GM18873 (cell line): Measurements from ENCODE around the gene PIWIL4.
"Not testable (repeated sequence)": the region's sequence is repeated elsewhere in the genome, so short reads cannot be mapped to it uniquely, and the experiment has no call there.

ENCODE experiments used
- ATAC-seq: cut with Tn5 transposase; IDR thresholded peaks from one replicate; pipeline ENCODE4 v1.9.1; 2021; ENCODE audit warnings: mild to moderate bottlenecking, moderate library complexity, moderate number of reproducible peaks; ENCODE audit not compliant: unreplicated experiment, low FRiP score

The PIWIL4 gene

DNA sequence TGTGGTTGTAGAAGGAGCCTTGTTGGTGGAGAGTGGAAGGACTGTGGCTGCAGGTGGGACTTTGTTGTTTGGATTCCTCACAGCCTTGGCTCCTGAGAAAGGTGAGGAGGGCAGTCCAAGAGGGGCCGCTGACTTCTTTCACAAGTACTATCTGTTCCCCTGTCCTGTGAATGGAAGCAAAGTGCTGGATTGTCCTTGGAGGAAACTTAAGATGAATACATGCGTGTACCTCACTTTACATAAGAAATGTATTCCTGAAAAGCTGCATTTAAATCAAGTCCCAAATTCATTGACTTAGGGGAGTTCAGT is 21.1 kb upstream of the PIWIL4 start:
- no peak for ATAC-seq

DNA sequence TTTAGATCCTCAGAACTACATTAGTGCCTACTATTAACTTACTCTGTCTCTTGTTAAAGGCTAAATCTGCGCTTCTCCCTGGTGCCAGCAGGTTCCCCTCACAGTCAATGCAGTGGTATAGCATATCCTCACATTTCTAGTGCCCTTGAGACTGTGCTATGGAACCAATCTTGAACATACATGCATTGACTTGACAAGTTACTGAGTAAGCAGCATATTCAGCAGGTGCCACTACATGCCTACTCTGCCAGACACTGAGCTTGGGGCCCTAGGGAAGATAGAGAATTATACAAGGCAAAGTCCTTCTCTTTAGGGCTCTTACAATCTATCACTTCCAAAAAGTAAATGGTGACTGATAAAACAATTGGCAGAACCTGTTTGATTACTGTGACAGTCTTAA is 20.3 kb upstream of the PIWIL4 start:
- ATAC-seq, result no peak

- ATAC-seq, result no peak
These were observed 18.0 kb upstream of the PIWIL4 start for GRCh38 chr11:94549146-94549545.

DNA sequence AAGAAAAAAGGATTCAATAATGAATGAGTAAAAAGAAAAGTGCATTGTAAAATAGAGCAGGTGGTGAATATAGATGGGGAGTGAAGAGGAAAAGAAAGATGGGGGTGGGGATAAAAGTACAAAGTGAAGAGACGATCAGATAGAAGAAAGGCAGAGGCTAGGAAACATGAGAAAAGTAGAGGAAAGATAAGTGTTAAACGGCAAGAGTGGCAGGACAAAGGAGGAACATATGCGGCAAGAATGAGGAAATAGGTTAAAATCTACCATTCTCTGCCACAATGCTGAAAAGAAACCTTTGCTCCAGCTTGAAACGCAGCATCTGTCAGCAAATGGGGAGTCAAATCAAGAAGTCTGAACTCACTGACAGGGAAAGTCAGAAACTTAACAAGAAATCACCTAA is 16.7 kb upstream of the PIWIL4 start:
- no peak for ATAC-seq

- no peak for ATAC-seq
These were observed 13.2 kb upstream of the PIWIL4 start for GRCh38 chr11:94553938-94554337.

GRCh38 chr11:94555752-94556329 is 11.3 kb upstream of the PIWIL4 start:
- ATAC-seq, result not testable (repeated sequence)

DNA sequence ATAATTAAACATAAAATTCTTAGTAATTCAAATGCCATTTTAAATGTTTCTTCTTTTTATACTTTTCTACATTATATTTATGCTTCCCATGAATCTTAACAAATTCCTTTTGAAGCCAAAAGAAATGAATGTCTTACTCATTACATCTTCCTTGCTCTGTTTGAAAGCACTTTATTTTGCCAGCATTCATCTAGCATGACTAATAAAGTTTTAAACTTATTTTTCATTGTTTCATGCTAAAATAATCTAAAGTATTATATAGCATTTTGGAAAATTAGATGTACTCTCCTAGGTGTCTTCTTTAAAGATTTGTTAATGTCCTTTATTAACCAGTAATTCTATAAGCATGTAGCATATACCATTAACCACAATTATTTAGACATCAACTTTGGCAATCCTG is 9.7 kb upstream of the PIWIL4 start:
- ATAC-seq, result no peak

GRCh38 chr11:94557992-94558391 is 9.2 kb upstream of the PIWIL4 start:
- no peak for ATAC-seq

DNA sequence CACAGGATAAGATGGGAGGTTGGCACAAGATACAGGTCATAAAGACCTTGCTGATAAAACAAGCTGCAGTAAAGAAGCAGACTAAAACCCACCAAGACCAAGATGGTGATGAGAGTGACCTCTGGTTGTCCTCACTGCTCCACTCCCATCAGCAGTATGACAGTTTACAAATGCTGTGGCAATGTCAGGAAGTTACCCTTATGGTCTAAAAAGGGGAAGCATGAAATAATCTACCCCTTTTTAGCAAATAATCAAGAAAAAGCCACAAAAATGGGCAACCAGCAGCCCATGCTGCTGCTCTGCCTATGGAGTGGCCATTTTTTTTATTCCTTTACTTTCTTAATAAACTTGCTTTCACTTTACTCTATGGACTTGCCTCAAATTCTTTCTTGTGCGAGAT is 8.7 kb upstream of the PIWIL4 start:
- ATAC-seq, result no peak

GRCh38 chr11:94558932-94559331 is 8.2 kb upstream of the PIWIL4 start:
- no peak for ATAC-seq

GRCh38 chr11:94559361-94559760 is 7.8 kb upstream of the PIWIL4 start:
- ATAC-seq, result no peak

DNA sequence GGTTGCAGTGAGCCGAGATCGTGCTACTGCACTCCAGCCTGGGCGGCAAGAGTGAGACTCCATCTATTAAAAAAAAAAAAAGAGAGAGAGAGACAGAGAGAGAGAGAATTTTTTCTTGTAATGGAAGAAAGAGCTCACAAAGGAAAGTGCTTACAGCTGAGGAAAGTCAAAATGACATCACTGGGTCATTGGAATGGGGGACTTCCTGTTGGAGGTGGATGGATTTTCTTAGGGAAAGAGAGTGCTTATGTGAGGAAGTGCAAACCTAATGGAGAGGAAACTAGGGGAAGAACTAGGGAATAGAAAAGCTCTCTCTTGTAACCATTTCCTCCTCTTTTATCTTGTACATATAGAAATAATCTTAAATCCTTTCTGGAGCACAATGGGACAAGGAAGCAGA is 6.3 kb upstream of the PIWIL4 start:
- ATAC-seq, result no peak

DNA sequence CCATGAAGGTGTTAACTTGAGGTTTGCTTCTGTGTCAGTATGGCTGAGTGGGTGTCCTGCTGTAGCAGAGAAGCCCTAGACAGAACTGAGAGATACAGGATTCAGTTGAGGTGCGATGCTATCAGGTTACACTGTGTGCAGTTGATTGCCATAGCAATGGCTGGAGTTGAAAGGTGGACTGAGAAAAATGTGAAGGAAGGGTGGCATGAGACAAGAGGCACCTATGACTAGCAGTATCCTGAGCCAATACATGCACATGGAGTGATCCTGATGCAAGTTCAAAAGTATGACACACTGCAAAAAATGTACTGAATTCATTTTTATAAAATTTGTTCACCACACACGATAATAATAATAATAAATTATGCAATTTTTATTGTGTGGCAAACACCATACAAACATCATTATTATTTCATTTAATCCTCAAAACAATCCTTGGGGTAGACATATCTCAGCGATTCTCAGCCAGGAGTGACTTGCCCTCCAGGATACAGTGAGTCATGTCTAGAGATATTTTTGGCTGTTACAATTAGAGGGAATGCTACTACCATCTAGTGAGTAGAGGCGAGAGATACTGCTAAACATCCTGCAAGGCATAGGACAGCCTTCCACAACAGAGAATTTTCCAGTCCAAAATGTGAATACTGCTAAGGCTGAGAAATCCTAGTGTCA is 3.9 kb upstream of the PIWIL4 start:
- ATAC-seq, result no peak

DNA sequence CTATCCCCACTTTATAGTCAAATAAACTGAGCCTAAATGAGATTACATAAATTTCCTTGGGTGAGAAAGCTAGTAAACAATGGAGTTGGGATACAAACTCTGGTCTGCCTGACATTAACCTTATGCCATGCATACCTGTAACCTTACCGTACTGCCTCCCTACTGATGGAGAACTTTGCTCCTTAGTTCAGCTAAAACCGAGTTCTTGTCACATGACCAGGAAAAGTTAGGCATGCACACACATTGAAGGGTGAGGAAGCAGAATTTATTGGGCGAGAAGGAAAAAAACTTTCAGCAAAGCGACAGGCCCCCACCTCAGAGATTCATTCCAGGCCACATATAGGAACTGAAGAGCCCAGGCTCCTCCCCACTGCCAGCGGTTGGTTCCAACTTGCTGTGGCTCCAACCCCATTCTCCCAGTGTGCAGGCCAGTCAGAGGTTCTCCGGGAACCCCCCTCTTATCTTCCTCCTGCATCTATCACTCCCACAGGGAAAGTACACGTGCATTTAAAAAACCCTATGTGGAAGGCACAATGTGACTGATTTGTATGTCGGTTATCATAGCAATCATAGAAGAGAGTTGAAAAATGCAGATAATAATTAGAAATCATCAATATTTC is 3.2 kb upstream of the PIWIL4 start:
- ATAC-seq, result no peak

GRCh38 chr11:94568200-94568599 is 1.0 kb downstream of the PIWIL4 start:
- ATAC-seq, result no peak

DNA sequence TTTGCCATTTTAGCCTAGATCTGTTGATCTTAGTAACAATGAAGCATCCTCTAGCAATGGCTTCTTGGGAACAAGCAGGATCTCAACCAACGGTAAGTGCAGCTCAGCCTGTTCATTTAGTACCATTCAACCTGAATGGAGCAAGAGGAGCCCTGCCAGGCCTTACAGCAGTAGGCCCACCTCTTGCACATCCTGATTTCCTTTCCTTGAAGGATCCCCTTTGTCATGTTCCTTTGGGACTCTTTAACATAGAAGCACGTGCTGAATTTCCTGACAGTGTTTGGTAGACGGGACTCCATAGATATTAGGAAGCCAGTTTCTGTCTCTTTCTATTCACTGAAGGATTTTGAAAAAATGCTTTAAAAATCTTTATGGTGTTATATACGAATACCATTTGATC is 1.5 kb downstream of the PIWIL4 start:
- ATAC-seq, result no peak

DNA sequence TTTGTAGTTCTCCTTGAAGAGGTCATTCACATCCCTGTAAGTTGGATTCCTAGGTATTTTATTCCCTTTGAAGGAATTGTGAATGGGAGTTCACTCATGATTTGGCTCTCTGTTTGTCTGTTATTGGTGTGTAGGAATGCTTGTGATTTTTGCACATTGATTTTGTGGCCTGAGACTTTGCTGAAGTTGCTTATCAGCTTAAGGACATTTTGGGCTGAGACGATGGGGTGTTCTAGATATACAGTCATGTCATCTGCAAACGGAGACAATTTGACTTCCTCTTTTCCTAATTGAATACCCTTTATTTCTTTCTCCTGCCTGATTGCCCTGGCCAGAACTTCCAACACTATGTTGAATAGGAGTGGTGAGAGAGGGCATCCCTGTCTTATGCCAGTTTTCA is 5.8 kb downstream of the PIWIL4 start:
- ATAC-seq, result not testable (repeated sequence)

GRCh38 chr11:94574193-94574961 is 7.2 kb downstream of the PIWIL4 start:
- ATAC-seq, result no peak

DNA sequence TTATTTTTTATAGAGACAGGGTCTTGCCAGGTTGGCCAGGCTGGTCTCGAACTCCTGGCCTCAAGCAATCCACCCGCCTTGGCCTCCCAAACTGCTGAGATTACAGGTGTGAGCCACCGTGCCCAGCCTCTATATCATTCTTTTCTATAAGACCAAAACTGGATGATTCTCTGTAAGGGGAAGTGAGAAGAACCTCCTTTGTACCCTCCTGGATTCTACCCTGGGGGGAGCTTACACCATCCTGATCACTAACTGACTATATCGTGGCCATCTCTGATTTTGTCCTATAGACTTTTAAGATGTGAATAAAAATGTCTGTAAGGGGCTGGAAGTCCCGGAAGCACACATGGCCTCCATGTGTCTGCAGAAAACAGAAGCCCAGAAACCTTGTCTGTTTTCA is 9.1 kb downstream of the PIWIL4 start:
- no peak for ATAC-seq

- no peak for ATAC-seq
These were observed 10.7 kb downstream of the PIWIL4 start for GRCh38 chr11:94577841-94578240.

GRCh38 chr11:94581926-94582325 is 14.8 kb downstream of the PIWIL4 start:
- ATAC-seq, result peak; percentile 48
